ENCODE results near the gene BIN1. TPM values are rescaled to one million over a fixed set of nuclear protein-coding genes. Genes with fewer than 3 reads are reported as not detected.

BIN1 gene
- total and polyA plus RNA-seq, 2 donors, result 37.9 to 47.2 TPM

- no peaks in the 10 kb centered on the region for H3K36me3 ChIP-seq (ENCODE audit: control insufficient read depth in 2 of 2, insufficient read depth in 2 of 2, low read length in 1 of 2)
- no peak overlapping the region for H3K27ac ChIP-seq (ENCODE audit: low read depth in 1 of 2, low read length in 1 of 2)
- peaks cover 0 to 6% of the 10 kb centered on the region in 2 donors for H3K9me3 ChIP-seq (ENCODE audit: control insufficient read depth in 2 of 2, insufficient read depth in 1 of 2, low read length in 1 of 2)
- peaks cover 0 to 2% of the 10 kb centered on the region in 2 donors for H3K4me1 ChIP-seq (ENCODE audit: control insufficient read depth in 2 of 2, insufficient read depth in 2 of 2, low read length in 2 of 2)
- no peaks in the 10 kb centered on the region for H3K27me3 ChIP-seq (ENCODE audit: control insufficient read depth in 2 of 2, insufficient read depth in 1 of 2, low read length in 1 of 2)
- no peak overlapping the region for H3K4me3 ChIP-seq (ENCODE audit: low read length in 2 of 2)
- DNase-seq (ENCODE audit: low read depth in 6 of 9, low spot score in 9 of 9), result no peak
- 96% methylated on average over 10 of the region's 10 CpGs for WGBS
Observed at GRCh38 chr2:127146820-127147502, 40.0 kb upstream of the BIN1 start.

GRCh38 chr2:127146071-127146725 is 39.2 kb upstream of the BIN1 start:
- peaks cover 0 to 6% of the 10 kb centered on the region in 2 donors for H3K9me3 ChIP-seq (ENCODE audit: control insufficient read depth in 2 of 2, insufficient read depth in 1 of 2, low read length in 1 of 2)
- H3K27ac ChIP-seq (ENCODE audit: low read depth in 1 of 2, low read length in 1 of 2), result no peak overlapping the region
- no peaks in the 10 kb centered on the region for H3K27me3 ChIP-seq (ENCODE audit: control insufficient read depth in 2 of 2, insufficient read depth in 1 of 2, low read length in 1 of 2)
- 90% methylated on average over 18 of the region's 18 CpGs for WGBS
- H3K4me3 ChIP-seq (ENCODE audit: low read length in 2 of 2), result no peak overlapping the region
- DNase-seq (ENCODE audit: low read depth in 6 of 9, low spot score in 9 of 9), result no peak
- H3K36me3 ChIP-seq (ENCODE audit: control insufficient read depth in 2 of 2, insufficient read depth in 2 of 2, low read length in 1 of 2), result no peaks in the 10 kb centered on the region
- peaks cover 0 to 2% of the 10 kb centered on the region in 2 donors for H3K4me1 ChIP-seq (ENCODE audit: control insufficient read depth in 2 of 2, insufficient read depth in 2 of 2, low read length in 2 of 2)

- Histone ChIP-seq H3K36me3 (ENCODE audit: control insufficient read depth in 2 of 2, insufficient read depth in 2 of 2, low read length in 1 of 2) (no peaks in the 10 kb centered on the region), H3K4me1 (ENCODE audit: control insufficient read depth in 2 of 2, insufficient read depth in 2 of 2, low read length in 2 of 2) (peaks cover 0 to 2% of the 10 kb centered on the region in 2 donors), H3K27ac (ENCODE audit: low read depth in 1 of 2, low read length in 1 of 2) (no peak overlapping the region), H3K9me3 (ENCODE audit: control insufficient read depth in 2 of 2, insufficient read depth in 1 of 2, low read length in 1 of 2) (no peaks in the 10 kb centered on the region), H3K27me3 (ENCODE audit: control insufficient read depth in 2 of 2, insufficient read depth in 1 of 2, low read length in 1 of 2) (no peaks in the 10 kb centered on the region), H3K4me3 (ENCODE audit: low read length in 2 of 2) (no peak overlapping the region)
- no peak for DNase-seq (ENCODE audit: low read depth in 6 of 9, low spot score in 9 of 9)
- whole genome bisulfite sequencing, result 95% methylated on average over 1 of the region's 1 CpG
Observed at GRCh38 chr2:127145280-127145895, 38.4 kb upstream of the BIN1 start.

- Histone ChIP-seq H3K27me3 (ENCODE audit: control insufficient read depth in 2 of 2, insufficient read depth in 1 of 2, low read length in 1 of 2) (no peaks in the 10 kb centered on the region), H3K4me1 (ENCODE audit: control insufficient read depth in 2 of 2, insufficient read depth in 2 of 2, low read length in 2 of 2) (peaks cover 0 to 2% of the 10 kb centered on the region in 2 donors)
- WGBS, result 91% methylated on average over 11 of the region's 11 CpGs
Observed at GRCh38 chr2:127143841-127144782, 37.2 kb upstream of the BIN1 start.

GRCh38 chr2:127142663-127143630 is 36.0 kb upstream of the BIN1 start:
- Histone ChIP-seq H3K27me3 (ENCODE audit: control insufficient read depth in 2 of 2, insufficient read depth in 1 of 2, low read length in 1 of 2) (no peaks in the 10 kb centered on the region), H3K4me1 (ENCODE audit: control insufficient read depth in 2 of 2, insufficient read depth in 2 of 2, low read length in 2 of 2) (peaks cover 0 to 2% of the 10 kb centered on the region in 2 donors), H3K9me3 (ENCODE audit: control insufficient read depth in 2 of 2, insufficient read depth in 1 of 2, low read length in 1 of 2) (no peaks in the 10 kb centered on the region), H3K36me3 (ENCODE audit: control insufficient read depth in 2 of 2, insufficient read depth in 2 of 2, low read length in 1 of 2) (no peaks in the 10 kb centered on the region), H3K4me3 (ENCODE audit: low read length in 2 of 2) (no peak overlapping the region), H3K27ac (ENCODE audit: low read depth in 1 of 2, low read length in 1 of 2) (no peak overlapping the region)
- WGBS, result 96% methylated on average over 4 of the region's 4 CpGs
- no peak for DNase-seq (ENCODE audit: low read depth in 6 of 9, low spot score in 9 of 9)

More at GRCh38 chr2:127143841-127144782, 37.2 kb upstream of the BIN1 start:
- H3K27ac ChIP-seq (ENCODE audit: low read depth in 1 of 2, low read length in 1 of 2), result no peak overlapping the region
- H3K9me3 ChIP-seq (ENCODE audit: control insufficient read depth in 2 of 2, insufficient read depth in 1 of 2, low read length in 1 of 2), result no peaks in the 10 kb centered on the region
- no peak overlapping the region for H3K4me3 ChIP-seq (ENCODE audit: low read length in 2 of 2)
- H3K36me3 ChIP-seq (ENCODE audit: control insufficient read depth in 2 of 2, insufficient read depth in 2 of 2, low read length in 1 of 2), result no peaks in the 10 kb centered on the region
- DNase-seq (ENCODE audit: low read depth in 6 of 9, low spot score in 9 of 9), result no peak

- Histone ChIP-seq H3K27ac (ENCODE audit: low read depth in 1 of 2, low read length in 1 of 2) (no peak overlapping the region), H3K27me3 (ENCODE audit: control insufficient read depth in 2 of 2, insufficient read depth in 1 of 2, low read length in 1 of 2) (no peaks in the 10 kb centered on the region), H3K9me3 (ENCODE audit: control insufficient read depth in 2 of 2, insufficient read depth in 1 of 2, low read length in 1 of 2) (no peaks in the 10 kb centered on the region), H3K36me3 (ENCODE audit: control insufficient read depth in 2 of 2, insufficient read depth in 2 of 2, low read length in 1 of 2) (no peaks in the 10 kb centered on the region), H3K4me3 (ENCODE audit: low read length in 2 of 2) (no peak overlapping the region), H3K4me1 (ENCODE audit: control insufficient read depth in 2 of 2, insufficient read depth in 2 of 2, low read length in 2 of 2) (no peaks in the 10 kb centered on the region)
- no peak for DNase-seq (ENCODE audit: low read depth in 6 of 9, low spot score in 9 of 9)
- WGBS, result 69% methylated on average over 13 of the region's 13 CpGs
Observed at GRCh38 chr2:127140538-127140937, 33.6 kb upstream of the BIN1 start.

GRCh38 chr2:127139766-127140165 is 32.8 kb upstream of the BIN1 start:
- WGBS, result 55% methylated on average over 2 of the region's 2 CpGs
- no peaks in the 10 kb centered on the region for H3K27me3 ChIP-seq (ENCODE audit: control insufficient read depth in 2 of 2, insufficient read depth in 1 of 2, low read length in 1 of 2)
- H3K36me3 ChIP-seq (ENCODE audit: control insufficient read depth in 2 of 2, insufficient read depth in 2 of 2, low read length in 1 of 2), result no peaks in the 10 kb centered on the region
- no peak overlapping the region for H3K27ac ChIP-seq (ENCODE audit: low read depth in 1 of 2, low read length in 1 of 2)
- no peaks in the 10 kb centered on the region for H3K4me1 ChIP-seq (ENCODE audit: control insufficient read depth in 2 of 2, insufficient read depth in 2 of 2, low read length in 2 of 2)
- H3K4me3 ChIP-seq (ENCODE audit: low read length in 2 of 2), result no peak overlapping the region
- H3K9me3 ChIP-seq (ENCODE audit: control insufficient read depth in 2 of 2, insufficient read depth in 1 of 2, low read length in 1 of 2), result no peaks in the 10 kb centered on the region
- DNase-seq (ENCODE audit: low read depth in 6 of 9, low spot score in 9 of 9), result no peak

GRCh38 chr2:127138281-127138680 is 31.3 kb upstream of the BIN1 start:
- Histone ChIP-seq H3K27ac (ENCODE audit: low read depth in 1 of 2, low read length in 1 of 2) (no peak overlapping the region), H3K36me3 (ENCODE audit: control insufficient read depth in 2 of 2, insufficient read depth in 2 of 2, low read length in 1 of 2) (no peaks in the 10 kb centered on the region), H3K4me1 (ENCODE audit: control insufficient read depth in 2 of 2, insufficient read depth in 2 of 2, low read length in 2 of 2) (no peaks in the 10 kb centered on the region), H3K9me3 (ENCODE audit: control insufficient read depth in 2 of 2, insufficient read depth in 1 of 2, low read length in 1 of 2) (no peaks in the 10 kb centered on the region), H3K4me3 (ENCODE audit: low read length in 2 of 2) (no peak overlapping the region), H3K27me3 (ENCODE audit: control insufficient read depth in 2 of 2, insufficient read depth in 1 of 2, low read length in 1 of 2) (no peaks in the 10 kb centered on the region)
- no peak for DNase-seq (ENCODE audit: low read depth in 6 of 9, low spot score in 9 of 9)
- 92% methylated on average over 12 of the region's 12 CpGs for WGBS

All from thymus (tissue), 11 donors.